ENCODE measurements around the gene SOX8. TPM values are rescaled to one million over a fixed set of nuclear protein-coding genes. Genes with fewer than 3 reads are reported as not detected.

The SOX8 gene
- total and polyA plus RNA-seq, 10 of the 15 experiments (the other 5 are each of a cell fraction or from before 2014, with no cell fraction given), result not detected

GRCh38 chr16:982145-983043 lies 824 bp downstream of the SOX8 start:
- Histone ChIP-seq H3K4me1 (ENCODE audit: control insufficient read depth, insufficient read depth, low read length) (no peaks in the 10 kb centered on the region), H2AFZ (ENCODE audit: control insufficient read depth, low read depth, low read length) (no peak overlapping the region), H3K36me3 (ENCODE audit: control insufficient read depth in 2 of 2, insufficient read depth in 2 of 2, low read length in 1 of 2) (no peaks in the 10 kb centered on the region), H3K4me2 (ENCODE audit: control insufficient read depth, insufficient read depth) (no peak overlapping the region), H3K79me2 (ENCODE audit: control insufficient read depth, insufficient read depth, low read length) (no peaks in the 10 kb centered on the region), H4K20me1 (ENCODE audit: control insufficient read depth, insufficient read depth) (no peaks in the 10 kb centered on the region), H3K9ac (ENCODE audit: control insufficient read depth, insufficient read depth, low read length) (no peak overlapping the region), H3K9me3 (replicated peaks; ENCODE audit: control insufficient read depth, insufficient read depth, low read length) (no peaks in the 10 kb centered on the region), H3K27me3 (replicated peaks in 1 of 2; ENCODE audit: control insufficient read depth in 2 of 2, insufficient read depth in 2 of 2, low read length in 1 of 2) (peaks cover 0 to 7% of the 10 kb centered on the region in 2 experiments; a peak in 2 of 4 replicates), H3K4me3 (no peak overlapping the region), H3K27ac (ENCODE audit: control insufficient read depth, insufficient read depth) (no peak overlapping the region)
- FAIRE-seq, result no peak
- POLR2A ChIA-PET, result no interaction called here
- RAD21 ChIA-PET (ENCODE audit: unreplicated experiment), result no interaction called here
- in situ Hi-C loops (cut with MboI), result no loop called here
- CTCF ChIA-PET, result no interaction called here
- 39% methylated on average over 54 of the region's 76 CpGs for WGBS (ENCODE audit: insufficient coverage, insufficient replicate concordance, low lambda C conversion rate, missing lambda C conversion rate)
- no peak for ATAC-seq
- intact Hi-C loops (cut with micrococcal nuclease; ENCODE audit: unreplicated experiment), result no loop called here
- SMC1A ChIA-PET (ENCODE audit: uncharacterized antibody, unreplicated experiment), result no interaction called here
- no peak for DNase-seq (ENCODE audit: low read depth, low spot score)
- no TSS peak for BruUV-seq (replicated peaks)
- peak; percentile 17 for TF ChIP-seq HDAC6 (IDR thresholded peaks at IDR 0.05; ENCODE audit: unreplicated experiment)
- TF ChIP-seq, protein P1, sequence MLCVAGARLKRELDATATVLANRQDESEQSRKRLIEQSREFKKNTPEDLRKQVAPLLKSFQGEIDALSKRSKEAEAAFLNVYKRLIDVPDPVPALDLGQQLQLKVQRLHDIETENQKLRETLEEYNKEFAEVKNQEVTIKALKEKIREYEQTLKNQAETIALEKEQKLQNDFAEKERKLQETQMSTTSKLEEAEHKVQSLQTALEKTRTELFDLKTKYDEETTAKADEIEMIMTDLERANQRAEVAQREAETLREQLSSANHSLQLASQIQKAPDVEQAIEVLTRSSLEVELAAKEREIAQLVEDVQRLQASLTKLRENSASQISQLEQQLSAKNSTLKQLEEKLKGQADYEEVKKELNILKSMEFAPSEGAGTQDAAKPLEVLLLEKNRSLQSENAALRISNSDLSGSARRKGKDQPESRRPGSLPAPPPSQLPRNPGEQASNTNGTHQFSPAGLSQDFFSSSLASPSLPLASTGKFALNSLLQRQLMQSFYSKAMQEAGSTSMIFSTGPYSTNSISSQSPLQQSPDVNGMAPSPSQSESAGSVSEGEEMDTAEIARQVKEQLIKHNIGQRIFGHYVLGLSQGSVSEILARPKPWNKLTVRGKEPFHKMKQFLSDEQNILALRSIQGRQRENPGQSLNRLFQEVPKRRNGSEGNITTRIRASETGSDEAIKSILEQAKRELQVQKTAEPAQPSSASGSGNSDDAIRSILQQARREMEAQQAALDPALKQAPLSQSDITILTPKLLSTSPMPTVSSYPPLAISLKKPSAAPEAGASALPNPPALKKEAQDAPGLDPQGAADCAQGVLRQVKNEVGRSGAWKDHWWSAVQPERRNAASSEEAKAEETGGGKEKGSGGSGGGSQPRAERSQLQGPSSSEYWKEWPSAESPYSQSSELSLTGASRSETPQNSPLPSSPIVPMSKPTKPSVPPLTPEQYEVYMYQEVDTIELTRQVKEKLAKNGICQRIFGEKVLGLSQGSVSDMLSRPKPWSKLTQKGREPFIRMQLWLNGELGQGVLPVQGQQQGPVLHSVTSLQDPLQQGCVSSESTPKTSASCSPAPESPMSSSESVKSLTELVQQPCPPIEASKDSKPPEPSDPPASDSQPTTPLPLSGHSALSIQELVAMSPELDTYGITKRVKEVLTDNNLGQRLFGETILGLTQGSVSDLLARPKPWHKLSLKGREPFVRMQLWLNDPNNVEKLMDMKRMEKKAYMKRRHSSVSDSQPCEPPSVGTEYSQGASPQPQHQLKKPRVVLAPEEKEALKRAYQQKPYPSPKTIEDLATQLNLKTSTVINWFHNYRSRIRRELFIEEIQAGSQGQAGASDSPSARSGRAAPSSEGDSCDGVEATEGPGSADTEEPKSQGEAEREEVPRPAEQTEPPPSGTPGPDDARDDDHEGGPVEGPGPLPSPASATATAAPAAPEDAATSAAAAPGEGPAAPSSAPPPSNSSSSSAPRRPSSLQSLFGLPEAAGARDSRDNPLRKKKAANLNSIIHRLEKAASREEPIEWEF (IDR thresholded peaks at IDR 0.05; ENCODE audit: insufficient replicate concordance, low read depth, low read length), result no peak

Measured in GM12878 (cell line).